ENCODE measurements around the gene COPS6.

COPS6 gene
- 34.5 reads per million, percentile 59 among the genes with 10 or more reads in this experiment for total RNA-seq

DNA sequence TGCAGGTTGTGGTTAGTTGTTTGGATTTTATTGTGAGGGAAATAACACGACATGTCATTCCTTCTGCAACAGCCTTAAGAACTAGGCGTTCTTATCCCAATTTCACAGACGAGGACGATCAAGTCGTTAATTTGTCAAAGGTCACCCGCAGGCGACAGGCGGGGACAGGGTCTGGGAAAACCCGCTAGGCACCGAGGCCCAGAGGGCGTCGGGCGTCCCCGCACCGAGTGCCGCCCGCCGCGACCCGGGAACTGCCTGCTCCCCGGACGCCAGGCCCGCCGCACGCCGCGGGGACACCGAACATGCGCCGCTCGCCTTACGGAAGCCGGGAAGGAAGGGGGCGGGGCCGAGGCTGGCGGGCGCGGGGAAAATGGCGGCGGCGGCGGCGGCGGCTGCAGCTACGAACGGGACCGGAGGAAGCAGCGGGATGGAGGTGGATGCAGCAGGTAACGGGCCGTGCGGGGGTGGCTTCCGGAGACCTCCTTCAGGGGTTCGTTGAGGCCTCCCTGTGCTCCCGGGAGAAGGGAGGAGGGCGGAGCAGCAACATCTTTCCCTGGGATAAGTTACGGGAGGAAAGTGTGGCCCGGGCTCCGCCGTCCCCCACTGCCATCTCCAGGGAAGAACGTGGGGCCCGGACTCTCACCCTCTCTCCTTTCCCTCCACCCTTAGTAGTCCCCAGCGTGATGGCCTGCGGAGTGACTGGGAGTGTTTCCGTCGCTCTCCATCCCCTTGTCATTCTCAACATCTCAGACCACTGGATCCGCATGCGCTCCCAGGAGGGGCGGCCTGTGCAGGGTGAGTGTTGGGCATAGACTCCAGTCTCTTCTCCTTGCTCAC, at the start of gene COPS6:
Gene COPS6 (plus strand): TSS at position 349 of the 837 bp plus-strand sequence. CDS start 22 bp downstream, at position 371.
- DNase-seq, result peak; percentile 89

DNA sequence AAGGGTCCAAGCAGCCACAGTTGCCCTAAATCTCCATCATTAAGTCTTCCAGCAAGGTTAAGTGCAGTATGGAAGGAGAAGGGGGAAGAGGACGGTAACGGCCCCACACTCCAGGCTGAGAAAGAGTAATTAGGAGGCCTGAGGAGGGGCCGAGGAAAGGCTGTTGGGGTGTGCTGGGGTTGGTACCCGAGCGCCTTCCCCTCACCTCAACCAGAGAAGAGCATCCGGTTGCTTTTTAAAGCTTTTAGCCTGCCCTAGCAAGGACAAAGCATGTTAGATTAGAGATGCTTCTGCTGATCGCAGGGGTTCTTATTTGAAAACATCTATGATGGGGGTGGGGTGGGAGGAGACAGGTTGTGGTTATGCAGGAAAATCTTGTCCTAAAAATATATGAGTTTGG, 48.2 kb upstream of the COPS6 start:
- no peak for DNase-seq

DNA sequence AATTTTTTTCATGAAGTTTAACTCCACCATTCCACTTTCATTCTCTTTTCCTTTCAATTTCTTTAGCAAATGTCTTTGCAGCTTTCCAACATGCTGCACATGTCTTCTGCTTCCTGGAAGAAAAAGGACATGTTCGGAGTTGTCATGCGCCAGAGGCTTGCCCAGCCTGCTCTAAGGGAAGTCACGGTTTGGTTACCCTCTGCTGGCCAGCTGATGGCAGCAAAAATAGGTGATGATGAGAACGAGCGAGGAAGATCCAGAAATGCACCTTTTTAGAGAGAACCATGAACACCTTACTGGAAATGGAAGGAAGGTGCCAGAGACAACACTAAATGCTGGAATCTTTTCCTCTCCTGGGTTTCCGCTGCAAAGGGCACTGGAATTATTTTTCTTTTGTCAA, 44.1 kb upstream of the COPS6 start:
- DNase-seq, result no peak

DNA sequence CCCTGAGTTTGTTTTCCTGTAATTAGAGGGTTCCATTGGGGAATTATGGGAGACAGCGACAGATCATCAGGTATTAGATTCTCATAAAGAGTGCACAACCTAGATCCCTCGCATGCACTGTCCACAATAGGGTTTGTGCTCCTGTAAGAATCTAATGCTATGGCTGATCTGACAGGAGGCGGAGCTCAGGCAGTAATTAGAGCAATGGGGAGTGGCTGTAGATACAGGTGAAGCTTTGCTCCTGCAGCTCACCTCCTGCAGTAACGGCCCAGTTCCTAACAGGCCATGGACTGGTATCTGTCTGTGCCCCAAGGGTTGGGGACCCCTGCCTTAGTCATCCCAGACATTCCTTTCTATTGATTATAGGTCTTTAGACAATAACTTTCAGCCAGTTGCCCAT, 40.1 kb upstream of the COPS6 start:
- DNase-seq, result no peak

DNA sequence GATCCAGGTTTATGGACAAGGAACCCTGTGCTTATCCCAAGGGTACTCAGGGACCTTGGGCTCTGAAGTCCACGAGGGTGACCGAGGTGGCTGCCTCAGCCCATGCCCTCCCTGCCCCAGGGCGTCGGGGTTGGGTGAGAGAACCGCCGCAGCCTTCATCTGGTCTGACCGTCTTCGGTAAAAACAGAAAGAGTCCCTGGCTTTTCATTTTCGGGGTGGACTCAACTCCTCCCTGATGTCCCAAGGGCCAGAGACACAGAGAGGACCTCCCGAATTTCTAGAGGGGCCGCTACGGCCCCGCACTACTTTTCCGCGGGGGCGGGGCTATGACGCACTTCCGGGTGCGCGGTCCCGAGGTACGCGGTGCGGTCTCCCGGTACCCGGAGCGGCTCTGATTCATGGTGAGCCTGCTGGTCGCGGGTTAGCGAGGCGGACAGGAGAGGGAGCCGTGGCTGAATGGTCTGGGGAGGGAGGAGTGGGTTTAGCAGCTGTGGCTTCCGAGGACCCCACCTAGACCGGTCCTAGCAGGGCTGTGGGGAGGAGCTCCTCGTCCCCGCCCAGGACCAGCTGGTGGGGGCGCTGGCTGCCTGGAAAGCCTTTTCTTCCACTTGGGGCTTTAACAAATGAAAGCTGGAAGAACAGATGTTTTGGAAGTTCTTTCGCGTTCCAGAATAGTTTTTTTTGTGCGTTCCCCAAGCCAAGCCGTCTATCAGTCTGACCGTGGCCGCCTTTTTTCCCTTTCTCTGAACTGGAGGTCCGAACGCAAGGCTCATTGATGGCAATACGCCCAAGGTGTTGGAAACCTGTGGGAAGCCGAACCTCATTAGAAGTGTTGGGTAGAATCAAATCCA, 39.1 kb upstream of the COPS6 start, which contains the start of gene ZSCAN21:
Gene ZSCAN21 (plus strand): TSS at position 334 of the 851 bp plus-strand sequence. CDS start 7,233 bp downstream, outside the sequence.
- peak; percentile 70 for DNase-seq

DNA sequence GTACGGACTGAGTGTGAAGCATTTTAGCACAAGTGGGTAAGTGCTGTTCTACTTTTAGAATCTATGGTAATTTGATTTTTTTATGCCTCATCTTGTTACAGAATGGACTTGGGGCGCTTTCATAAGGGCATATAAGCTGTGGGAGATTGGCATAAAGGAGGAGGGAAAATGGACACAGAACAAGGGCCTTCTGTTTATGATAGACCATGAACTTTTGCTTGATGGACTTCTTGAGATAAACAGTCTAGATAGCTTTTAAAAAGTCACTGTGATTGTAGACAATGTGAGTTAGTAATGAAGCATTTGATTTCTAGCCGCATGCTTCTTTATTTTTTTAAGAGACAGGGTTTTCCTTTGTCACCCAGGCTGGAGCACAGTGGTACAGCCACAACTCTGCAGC, 37.2 kb upstream of the COPS6 start:
- DNase-seq, result no peak

DNA sequence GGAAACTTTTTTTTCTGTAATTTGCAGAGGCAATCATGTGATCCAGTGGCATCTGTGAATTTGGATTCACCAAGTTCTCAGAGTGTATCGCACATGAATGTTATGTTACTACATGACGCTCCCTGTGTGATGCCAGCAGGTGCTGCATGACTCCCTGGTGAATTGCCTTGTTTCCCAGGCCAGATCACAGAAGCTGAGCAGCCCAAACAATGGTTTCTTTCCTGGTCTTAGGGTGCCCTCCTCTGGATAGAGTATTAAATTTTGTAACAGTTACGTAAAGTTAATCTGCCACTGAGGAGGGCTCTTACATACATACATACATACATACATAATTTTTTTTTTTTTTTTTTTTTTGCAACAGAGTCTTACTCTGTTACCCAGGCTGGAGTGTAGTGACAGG, 35.6 kb upstream of the COPS6 start:
- peak; percentile 11 for DNase-seq

DNA sequence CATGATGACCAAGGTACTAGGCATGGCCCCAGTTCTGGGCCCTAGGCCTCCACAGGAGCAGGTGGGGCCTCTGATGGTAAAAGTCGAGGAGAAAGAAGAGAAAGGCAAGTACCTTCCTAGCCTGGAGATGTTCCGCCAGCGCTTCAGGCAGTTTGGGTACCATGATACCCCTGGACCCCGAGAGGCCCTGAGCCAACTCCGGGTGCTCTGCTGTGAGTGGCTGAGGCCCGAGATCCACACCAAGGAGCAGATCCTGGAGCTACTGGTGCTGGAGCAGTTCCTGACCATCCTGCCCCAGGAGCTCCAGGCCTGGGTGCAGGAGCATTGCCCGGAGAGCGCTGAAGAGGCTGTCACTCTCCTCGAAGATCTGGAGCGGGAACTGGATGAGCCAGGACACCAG, 31.8 kb upstream of the COPS6 start:
- no peak for DNase-seq

DNA sequence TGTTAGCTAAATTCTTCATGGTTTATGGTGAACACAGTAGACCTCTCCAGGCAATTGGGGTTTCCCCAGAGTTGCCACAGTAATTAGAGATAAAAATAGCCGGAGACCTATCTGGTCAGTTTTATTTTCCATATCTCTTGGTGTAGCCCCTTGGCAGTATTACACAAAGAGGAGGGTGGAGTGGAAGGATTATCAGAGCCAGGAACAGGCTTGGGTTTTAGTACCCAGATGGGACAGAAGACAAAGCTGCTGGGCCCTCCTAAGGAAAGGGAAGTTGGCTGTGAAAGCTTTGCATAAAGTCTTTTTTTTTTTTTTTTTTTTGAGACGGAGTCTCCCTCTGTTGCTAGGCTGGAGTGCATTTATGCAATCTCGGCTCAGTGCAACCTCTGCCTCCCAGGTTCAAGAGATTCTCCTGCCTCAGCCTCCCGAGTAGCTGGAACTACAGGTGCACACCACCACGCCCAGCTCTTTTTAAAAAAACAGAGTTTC, 29.5 kb upstream of the COPS6 start:
- DNase-seq, result no peak

DNA sequence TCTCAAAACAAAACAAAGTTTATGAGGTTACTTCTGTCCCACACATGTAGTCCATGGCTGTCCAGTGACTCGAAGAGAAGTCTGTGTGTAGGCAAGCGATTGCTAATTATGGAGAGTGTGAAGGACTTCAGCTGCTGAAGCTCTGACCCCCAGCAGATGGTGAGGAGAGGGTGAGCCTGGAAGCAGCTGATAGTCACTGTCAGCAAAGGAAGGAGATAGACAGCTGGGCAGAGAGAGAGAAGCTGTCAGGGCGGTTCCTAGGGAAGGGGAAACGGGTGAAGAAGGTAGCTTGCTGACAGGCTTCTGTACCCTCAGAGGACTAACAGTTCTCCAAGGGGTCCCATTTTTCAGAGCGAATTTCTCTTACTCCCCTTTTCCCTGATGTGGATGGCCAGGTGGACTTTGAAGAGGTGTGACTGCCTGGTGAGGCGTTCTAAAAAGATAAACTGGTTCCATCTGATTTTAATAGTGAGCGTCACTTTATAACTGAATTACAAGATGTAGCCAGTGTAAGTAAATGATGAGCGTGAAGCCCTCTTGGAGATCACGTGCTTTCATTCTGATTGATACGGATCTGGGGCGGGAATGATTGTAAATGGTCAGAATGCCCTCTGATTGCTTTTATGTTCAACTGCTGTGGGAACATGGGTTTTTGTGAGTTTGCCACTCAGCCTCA, 27.1 kb upstream of the COPS6 start:
- no peak for DNase-seq

DNA sequence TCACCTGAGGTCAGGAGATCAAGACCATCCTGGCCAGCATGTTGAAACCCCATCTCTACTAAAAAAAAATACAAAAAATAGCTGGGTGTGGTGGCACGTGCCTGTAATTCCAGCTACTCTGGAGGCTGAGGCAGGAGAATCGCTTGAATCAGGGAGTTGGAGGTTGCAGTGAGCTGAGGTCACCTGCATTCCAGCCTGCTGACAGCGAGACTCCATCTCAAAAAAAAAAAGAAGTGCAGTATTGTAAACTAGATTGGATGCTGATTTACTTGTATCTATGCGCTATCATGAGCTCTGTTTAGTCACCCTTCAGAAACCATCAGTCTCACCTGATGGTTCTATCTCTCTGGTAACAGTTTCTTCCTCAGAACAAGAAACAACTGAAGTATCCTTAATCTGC, 25.4 kb upstream of the COPS6 start:
- DNase-seq, result no peak

DNA sequence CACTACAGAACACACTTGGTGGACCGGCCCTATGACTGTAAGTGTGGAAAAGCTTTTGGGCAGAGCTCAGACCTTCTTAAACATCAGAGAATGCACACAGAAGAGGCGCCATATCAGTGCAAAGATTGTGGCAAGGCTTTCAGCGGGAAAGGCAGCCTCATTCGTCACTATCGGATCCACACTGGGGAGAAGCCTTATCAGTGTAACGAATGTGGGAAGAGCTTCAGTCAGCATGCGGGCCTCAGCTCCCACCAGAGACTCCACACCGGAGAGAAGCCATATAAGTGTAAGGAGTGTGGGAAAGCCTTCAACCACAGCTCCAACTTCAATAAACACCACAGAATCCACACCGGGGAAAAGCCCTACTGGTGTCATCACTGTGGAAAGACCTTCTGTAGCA, 24.6 kb upstream of the COPS6 start:
- no peak for DNase-seq

DNA sequence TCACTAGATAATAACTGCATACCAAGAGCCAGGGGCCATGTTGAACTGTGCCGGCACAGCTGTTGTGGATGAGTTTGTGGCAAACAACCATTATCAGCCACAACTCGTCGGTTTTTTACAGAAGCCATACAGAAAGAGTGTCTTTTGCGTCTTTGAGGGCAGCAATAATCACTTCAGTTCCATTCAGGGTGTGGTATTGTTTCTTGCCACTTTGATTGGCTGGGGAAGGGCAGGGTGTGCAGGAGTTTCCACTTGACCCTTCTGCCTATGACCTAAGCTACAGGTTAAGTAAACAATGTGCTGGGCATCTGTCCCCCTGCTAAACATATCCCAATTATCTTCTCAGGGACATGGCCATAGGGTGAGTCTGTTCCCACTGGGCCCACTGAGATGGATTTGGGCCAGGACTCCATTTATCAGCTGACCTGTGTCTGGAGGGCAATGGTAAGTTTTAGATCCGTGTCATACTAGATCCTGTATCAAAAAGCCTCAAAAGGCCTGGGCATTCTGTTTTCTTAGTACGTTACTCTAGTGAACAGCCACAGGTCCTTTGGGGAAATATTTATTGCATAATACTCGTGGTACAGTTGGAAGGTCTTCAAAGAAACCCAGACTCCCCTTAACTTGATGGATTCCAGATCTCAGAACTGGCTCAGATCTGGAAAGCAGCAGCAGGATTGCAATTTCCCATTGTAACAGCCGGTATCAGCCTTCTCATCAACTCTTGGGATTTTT, 23.1 kb upstream of the COPS6 start:
- DNase-seq, result no peak

DNA sequence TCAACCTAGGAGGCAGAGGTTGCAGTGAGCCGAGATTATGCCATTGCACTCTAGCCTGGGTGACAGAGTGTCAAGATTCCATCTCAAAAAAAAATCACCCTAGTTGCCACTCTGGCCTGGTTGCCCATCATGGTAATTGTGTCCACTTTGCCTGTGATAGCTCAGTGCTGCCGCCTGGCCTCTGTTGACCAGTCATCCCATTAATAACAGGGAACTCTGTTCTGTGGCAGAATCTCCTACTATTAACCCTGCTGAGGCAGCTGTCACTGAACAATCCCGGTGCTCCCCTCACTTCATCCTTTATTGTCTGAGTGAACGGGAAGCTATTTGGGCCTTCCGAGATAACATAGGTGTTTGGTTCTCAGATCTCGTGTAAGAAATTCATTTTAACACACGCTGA, 21.8 kb upstream of the COPS6 start:
- DNase-seq, result no peak

DNA sequence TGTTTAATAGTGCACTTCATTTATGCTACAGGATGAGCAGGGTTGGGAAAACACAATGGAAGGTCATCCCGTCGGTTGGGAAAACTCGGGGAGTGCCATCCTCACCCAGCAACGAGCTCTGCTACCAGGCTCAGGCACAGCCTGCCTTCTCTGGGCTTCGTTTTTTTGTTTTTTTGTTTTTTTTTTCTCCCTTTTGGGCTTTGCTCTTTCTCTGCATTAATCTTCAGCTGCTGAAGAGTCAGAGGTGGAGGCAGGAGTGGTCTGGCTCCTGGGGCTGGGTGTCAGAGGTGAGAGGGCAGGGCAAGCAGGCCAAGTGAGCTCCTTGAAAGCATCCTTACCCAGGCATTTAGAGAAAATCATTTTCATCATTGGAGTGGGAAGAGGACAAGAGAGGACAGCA, 18.8 kb upstream of the COPS6 start:
- no peak for DNase-seq

DNA sequence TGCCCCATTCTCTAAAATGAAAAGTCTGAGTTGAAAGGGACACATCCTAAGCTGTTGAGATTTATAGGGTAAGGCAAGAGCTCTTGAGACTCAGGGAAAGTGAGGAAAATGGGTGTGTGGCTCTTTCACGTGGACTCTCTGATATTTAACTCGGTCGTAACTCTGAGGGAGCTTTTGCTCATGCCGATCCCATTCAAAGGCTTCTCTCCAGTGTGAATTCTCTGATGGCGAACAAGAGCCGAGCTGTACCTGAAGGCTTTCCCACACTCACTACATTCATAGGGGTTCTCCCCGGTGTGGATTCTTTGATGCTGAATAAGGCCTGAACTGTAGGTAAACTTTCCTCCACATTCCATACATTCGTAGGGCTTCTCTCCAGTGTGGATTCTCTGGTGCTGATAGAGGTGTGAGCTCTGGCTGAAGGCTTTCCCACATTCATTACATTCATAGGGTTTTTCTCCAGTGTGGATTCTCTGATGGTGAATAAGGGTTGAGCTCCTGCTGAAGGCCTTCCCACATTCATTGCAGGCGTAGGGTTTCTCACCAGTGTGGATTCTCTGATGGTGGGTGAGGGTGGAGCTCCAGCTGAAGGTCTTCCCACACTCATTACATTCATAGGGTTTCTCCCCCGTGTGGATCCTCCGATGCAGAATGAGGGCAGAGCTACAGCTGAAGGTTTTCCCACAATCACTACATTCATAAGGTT, 17.6 kb upstream of the COPS6 start:
- no peak for DNase-seq

DNA sequence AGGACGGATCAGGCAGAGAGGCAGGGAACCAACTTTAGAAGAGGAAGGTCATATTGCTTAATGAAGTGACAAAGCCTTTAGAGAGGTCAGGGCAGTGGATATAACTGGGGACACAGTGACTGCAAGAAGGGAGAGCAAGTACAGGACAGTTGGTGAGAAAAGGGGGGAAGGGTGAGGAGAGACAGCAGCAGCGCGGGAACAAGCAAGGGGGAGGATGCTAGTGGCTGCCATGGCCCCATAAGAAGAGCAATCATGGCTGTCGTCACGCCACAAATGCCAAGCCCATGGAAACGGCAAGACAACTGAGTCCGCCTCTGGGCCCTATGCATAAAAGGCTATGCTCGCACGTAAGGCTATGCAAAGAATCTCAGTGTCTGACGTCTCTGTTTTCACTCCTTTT, 16.3 kb upstream of the COPS6 start:
- no peak for DNase-seq

DNA sequence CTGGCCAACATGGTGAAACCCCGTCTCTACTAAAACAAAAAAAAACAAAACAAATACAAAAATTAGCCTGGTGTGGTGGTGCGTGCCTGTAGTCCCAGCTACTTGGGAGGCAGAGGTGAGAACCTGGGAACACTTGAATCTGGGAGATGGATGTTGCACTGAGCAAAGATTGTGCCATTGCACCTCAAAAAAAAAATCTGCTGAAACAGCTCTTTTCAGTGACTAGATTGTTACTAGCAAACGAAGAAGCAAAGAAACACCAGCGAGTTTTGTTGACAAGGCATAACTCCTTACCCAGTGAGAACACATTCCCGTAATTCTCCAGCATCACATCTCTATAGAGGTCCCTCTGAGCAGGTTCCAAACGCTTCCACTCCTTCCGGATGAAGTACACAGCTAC, 13.9 kb upstream of the COPS6 start:
- DNase-seq, result no peak

DNA sequence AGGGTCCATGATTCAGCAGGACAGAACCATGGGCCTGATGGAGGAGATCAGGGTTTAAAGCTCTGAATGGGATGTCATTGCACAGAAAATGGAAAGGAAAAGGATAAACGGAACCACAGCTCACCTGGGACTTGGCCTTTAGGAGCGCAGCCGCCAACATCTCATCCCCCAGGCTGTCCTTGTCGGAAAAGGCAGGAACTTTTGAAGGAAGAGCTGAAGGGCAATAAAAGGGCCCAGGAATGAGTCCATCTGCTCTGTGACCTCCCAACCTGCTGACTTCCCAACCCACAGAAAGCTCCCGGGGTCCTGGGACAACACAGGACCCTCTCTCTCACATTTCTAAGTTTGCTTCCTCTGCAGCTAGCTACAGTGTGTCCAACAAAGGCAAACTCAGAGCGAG, 13.4 kb upstream of the COPS6 start:
- DNase-seq, result no peak

DNA sequence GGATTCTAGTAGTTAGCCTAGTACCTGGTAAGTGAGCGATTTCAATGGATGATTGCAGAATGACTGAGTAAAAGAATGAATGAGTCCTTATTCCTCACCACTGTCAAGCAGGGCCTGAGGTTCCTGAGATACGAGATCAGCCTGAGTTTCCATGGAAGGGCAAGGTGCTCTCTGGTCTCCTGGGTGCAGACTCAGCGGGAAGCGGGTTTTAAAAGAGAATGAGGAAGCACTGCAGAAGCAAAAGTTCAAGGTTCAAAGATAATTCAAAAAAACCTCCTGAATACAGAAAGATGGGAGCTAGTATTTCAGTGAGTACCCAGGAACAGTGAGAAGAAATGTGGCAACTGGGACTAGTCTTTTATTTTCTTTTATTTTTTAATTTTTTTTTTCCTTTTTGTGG, 11.6 kb upstream of the COPS6 start:
- DNase-seq, result no peak

DNA sequence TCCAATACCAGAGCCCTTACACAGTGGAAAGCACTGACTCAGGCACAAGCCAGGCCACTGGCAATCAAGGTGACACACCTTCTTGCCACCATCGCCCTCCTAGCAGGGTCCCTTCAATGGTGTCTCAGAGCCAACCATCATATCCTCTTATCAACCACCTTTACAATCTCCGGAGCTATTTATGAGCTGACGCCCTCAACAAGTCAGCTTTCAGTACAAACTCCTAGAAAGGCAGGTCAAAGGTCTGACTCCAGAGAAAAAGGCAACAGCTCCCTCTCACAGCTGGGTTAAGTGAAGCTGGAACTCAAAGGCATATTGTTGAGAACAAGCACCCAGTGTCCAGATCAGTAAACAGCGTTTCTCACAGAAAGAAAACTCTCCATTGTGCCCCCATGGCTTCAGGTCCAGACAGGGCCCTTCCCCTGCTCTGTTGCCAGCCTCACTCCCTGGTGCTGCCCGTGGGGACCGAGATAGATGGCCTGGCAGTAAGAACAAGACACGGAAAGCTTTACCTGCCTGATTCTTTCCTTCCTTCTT, 9.7 kb upstream of the COPS6 start:
- DNase-seq, result no peak

Measured in effector CD4-positive, alpha-beta T cell (primary cell).